SU-DHL-6 (cell line): ENCODE measurements around the gene SNIP1.

ENCODE experiments used
- EZH2phosphoT487 ChIP-seq: fragments of 200-600 bp; sonication (generic), shearing (Covaris generic); conservative IDR thresholded peaks from 2 replicates; pipeline ENCODE4 v1.6.1; 2018; ENCODE audit warnings: mild to moderate bottlenecking, antibody characterized with exemption, low read length, moderate library complexity, mixed read lengths
- TF ChIP-seq, protein P1 (sequence below): fragments of 200-600 bp; sonication (generic); IDR thresholded peaks from one replicate; pipeline ENCODE4 v1.5.1; 2017; ENCODE audit warnings: antibody characterized with exemption, mild to moderate bottlenecking, low read length, moderate library complexity; ENCODE audit not compliant: insufficient read depth, poor library complexity, severe bottlenecking

DNA sequence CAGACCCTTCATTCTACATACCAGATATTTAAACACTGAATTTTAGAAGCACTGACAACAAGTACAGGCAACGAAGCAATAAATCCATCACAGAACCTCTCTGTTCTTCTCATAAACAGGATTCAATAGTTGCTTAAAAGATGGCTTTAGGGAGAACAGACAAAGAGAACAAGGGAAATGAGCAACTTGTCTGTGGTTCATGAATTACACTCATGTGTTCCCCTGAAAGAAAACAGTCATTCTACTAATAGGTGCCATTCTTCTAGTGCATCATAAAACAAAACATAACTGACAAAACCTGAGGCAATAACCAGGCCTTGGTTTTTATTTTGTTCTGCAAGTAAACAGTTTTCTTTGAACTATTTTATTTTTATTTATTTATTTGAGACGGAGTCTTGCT lies 34.8 kb upstream of the SNIP1 start:
- TF ChIP-seq, protein P1, sequence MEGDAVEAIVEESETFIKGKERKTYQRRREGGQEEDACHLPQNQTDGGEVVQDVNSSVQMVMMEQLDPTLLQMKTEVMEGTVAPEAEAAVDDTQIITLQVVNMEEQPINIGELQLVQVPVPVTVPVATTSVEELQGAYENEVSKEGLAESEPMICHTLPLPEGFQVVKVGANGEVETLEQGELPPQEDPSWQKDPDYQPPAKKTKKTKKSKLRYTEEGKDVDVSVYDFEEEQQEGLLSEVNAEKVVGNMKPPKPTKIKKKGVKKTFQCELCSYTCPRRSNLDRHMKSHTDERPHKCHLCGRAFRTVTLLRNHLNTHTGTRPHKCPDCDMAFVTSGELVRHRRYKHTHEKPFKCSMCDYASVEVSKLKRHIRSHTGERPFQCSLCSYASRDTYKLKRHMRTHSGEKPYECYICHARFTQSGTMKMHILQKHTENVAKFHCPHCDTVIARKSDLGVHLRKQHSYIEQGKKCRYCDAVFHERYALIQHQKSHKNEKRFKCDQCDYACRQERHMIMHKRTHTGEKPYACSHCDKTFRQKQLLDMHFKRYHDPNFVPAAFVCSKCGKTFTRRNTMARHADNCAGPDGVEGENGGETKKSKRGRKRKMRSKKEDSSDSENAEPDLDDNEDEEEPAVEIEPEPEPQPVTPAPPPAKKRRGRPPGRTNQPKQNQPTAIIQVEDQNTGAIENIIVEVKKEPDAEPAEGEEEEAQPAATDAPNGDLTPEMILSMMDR: no peak
- no peak for TF ChIP-seq EZH2phosphoT487
